ENCODE results near the gene KIAA0319L. TPM values are rescaled to one million over a fixed set of nuclear protein-coding genes. Genes with fewer than 3 reads are reported as not detected.
"Not testable (repeated sequence)": the region's sequence is repeated elsewhere in the genome, so short reads cannot be mapped to it uniquely, and the experiment has no call there.

KIAA0319L gene
- total RNA-seq, 1 donor from 2014 or later = 24.1 TPM

DNA sequence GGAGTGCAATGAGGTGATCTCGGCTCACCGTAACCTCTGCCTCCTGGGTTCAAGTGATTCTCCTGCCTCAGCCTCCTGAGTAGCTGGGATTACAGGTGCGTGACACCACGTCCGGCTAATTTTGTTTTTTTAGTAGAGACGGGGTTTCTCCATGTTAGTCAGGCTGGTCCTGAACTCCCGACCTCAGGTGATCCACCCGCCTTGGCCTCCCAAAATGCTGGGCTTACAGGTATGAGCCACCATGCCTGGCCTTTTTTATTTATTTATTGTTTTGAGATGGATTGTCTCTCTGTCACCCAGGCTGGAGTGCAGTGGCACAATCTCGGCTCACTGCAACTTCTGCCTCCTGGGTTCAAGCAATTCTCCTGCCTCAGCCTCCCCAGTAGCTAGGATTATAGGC, 24.4 kb upstream of the KIAA0319L start:
- not testable (repeated sequence) for DNase-seq (ENCODE audit: low read depth in 2 of 2)

DNA sequence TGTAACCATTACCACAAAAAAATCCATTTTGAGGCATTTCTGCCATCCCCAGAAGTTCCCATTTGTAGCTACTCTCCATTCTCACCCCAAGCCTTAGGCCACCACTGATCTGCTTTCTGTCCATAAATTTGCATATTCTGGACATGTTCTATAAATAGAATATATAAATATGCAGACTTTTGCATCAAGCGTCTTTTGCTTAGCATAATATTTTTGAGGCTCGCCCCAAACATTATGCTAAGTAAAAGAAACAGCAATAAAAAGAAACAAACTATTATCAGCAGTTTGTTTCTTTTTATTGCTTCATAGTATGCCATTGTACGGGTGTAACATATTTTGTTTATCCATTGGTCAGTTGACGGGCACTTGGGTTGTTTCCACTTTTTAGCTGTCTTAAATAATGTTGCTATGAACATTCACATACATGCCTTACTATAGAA, 23.8 kb upstream of the KIAA0319L start:
- DNase-seq (ENCODE audit: low read depth in 2 of 2) = no peak

DNA sequence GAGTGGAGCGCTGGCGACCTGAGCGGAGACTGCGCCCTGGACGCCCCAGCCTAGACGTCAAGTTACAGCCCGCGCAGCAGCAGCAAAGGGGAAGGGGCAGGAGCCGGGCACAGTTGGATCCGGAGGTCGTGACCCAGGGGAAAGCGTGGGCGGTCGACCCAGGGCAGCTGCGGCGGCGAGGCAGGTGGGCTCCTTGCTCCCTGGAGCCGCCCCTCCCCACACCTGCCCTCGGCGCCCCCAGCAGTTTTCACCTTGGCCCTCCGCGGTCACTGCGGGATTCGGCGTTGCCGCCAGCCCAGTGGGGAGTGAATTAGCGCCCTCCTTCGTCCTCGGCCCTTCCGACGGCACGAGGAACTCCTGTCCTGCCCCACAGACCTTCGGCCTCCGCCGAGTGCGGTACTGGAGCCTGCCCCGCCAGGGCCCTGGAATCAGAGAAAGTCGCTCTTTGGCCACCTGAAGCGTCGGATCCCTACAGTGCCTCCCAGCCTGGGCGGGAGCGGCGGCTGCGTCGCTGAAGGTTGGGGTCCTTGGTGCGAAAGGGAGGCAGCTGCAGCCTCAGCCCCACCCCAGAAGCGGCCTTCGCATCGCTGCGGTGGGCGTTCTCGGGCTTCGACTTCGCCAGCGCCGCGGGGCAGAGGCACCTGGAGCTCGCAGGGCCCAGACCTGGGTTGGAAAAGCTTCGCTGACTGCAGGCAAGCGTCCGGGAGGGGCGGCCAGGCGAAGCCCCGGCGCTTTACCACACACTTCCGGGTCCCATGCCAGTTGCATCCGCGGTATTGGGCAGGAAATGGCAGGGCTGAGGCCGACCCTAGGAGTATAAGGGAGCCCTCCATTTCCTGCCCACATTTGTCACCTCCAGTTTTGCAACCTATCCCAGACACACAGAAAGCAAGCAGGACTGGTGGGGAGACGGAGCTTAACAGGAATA, 20.1 kb upstream of the KIAA0319L start:
- DNase-seq (ENCODE audit: low read depth in 2 of 2) = peak; percentile 17 to 52

DNA sequence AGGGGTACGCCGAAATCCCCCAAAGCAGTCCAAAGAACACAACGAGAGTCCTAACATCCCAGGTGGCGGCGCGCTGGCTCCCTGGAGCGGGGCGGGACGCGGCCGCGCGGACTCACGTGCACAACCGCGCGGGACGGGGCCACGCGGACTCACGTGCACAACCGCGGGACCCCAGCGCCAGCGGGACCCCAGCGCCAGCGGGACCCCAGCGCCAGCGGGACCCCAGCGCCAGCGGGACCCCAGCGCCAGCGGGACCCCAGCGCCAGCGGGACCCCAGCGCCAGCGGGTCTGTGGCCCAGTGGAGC, 19.5 kb upstream of the KIAA0319L start:
- DNase-seq (ENCODE audit: low read depth in 2 of 2) = not testable (repeated sequence)

DNA sequence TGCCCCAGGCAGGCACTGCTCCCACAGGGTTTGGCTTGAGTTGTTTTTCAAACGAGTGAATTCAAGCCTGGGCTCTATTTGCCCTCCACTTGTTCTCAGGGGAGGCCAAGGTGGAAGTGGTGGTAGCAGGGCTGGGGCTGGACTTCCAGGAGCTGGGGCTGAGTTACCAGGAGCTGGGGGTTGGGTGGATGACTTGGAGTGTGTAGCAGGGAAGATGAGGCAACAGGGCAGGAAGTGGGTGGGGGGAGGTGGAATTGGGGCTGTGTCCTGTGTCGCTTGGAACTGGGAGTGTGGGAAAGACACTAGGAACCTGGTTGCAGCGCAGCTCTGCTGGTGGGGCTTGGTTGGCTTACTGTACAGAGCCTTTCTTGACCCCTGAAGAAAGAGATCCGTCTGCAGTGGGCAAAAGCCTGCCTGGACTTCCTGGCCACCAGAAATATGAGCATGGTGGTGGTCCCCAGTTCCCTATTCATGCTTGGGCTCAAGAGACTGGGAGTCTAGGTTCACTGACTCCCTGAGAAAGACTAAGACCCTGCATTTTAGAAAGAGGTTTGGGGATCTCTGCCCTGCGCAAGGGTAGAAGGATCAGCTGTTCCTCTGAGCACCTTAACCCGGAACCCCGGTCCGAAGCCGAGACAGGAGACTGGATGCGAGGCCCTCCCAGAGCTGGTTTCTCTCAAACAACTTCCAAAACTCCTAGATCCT, 19.0 kb upstream of the KIAA0319L start:
- no peak for DNase-seq (ENCODE audit: low read depth in 2 of 2)

DNA sequence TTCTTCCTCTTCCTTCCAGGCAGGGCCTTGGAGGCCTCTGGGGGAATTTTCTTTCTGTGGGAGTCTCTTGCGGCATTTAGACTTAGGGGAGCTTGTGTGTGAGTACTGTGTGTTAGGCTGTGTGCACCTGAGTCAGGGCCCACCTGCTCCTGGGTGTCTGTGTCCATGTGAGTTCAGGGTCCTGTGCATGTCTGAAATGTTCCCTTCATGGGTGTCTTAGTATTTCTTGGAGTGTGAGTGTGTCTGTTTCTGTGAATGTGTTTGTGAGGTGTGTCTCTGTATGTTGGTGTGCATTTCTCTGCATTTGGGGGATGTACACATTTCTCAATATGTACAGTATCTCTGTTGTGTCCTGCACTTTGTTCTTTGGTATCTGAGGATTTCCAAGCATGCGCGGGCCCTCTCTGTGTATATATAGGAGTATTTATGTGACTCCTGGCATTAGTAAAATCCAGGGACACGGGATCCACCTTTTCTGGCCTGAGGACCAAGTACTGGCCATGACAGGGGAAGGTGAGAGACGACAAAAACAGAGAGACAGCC, 18.3 kb upstream of the KIAA0319L start:
- DNase-seq (ENCODE audit: low read depth in 2 of 2) = no peak

DNA sequence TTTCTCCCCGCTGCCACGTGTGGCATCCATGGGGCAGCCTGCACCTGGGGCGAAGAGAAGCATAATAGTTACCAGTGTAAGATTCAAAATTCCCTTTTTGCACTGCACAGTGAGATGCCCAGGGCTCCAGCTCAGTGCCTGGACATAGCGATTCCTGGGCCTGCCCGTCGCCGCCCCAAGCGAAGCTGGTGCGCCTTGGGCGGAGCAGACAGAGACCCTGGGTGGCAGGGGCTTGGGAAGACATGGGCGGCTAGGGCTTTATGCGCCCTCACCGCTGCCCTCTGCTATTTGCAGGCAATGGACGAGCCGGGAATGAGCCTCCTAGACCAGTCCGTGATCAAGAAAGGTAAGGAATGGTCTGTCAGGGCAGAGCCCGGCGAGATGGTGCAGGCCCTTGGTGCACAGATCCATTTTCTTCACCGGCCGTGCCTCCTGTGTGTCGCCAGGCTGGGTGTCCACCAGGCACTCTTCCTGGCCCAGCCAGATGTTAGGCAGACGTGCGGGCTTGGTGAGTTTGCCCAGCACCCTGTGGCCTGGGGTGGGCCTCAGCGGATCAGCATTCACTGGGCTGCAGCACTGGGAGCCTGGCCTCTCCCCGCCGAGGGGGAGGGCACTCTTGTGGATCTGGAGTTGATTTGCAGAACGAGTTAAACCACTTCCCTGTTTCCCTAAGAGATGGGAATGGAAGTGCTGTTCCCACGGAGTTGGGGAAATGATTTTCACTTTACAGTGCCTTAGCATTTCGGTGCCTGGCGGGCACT, 17.6 kb upstream of the KIAA0319L start:
- DNase-seq (ENCODE audit: low read depth in 2 of 2) = no peak

DNA sequence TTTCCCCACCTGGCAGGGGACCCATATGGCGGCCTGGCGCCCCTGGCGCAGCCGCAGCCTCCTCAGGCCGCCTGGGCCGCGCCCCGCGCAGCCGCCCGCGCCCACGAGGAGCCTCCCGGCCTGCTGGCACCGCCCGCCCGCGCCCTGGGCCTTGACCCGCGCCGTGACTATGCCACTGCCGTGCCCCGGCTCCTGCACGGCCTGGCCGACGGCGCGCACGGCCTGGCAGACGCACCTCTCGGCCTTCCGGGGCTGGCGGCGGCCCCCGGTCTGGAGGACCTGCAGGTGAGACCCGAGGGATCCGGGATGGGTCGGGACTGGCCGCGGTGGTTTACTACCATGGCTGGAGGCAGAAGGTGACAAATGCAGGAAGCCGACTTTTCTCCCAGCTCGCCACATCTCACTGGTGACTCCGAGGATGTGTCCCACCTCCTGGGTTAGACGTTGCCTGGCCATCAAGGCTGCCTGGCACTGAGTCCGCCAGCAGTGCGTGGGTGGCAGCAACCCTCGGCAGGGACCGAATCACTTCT, 17.0 kb upstream of the KIAA0319L start:
- DNase-seq (ENCODE audit: low read depth in 2 of 2) = no peak

DNA sequence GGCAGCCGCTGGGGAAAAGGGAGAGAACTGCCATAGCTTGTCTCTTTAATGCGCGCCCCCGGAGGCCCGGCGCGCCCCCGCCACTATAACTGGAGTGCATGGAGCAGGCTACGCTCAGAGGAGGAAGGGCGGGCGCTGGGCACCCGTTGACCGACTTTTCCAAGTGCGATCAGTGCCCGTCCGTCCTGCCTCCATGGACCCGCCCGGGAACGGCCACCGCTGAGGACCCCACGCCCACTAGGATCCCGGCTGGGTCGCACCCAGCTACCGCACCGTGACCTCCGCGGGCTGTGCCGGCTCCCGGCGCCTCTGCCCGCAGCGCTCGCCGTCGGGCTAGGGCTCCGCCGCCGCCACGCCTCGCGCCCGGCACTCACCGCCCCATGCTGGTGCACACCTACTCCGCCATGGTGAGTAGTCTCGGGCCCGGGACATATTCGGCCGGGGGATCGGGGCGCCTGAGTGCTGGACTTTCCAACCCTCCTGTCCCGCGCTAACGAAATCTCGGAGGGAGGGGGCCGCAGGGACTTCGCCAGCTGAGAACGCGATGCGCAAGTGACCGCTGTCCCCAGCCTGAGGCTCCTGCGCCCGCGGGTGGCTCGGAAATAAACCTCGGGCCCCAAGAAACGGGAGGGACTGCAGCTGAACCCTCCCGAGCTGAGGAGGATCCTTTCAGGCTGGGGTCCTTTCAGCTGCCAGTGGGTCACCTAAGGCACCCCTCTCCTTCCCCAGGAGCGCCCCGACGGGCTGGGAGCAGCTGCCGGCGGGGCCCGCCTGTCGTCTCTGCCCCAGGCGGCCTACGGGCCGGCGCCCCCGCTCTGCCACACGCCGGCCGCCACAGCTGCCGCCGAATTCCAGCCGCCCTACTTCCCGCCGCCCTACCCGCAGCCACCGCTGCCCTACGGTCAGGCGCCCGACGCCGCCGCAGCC, 16.3 kb upstream of the KIAA0319L start, which contains the start of gene TFAP2E:
Gene TFAP2E (plus strand): TSS at position 117 of the 927 bp plus-strand sequence. CDS start 264 bp downstream, at position 381.
- peak; percentile 14 to 46 for DNase-seq (ENCODE audit: low read depth in 2 of 2)

DNA sequence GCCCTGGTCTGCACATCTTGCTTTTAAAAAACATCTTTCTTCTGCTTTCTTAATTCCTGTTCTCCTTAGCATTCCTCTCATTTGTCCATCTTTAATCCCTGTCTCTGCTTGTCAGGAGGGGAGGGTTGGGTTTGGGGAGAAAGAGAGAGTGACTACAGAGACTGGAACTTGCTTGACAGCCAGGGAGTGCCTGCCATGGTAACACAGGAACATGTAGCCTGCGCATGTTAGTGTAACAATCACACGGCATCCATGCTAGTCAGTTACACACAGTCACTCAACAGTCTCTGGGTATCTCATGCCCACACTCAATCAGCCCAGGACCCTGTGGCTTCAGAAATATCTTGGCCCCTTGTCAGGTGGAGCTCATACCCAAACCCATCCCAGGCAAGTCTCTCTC, 15.1 kb upstream of the KIAA0319L start:
- no peak for DNase-seq (ENCODE audit: low read depth in 2 of 2)

DNA sequence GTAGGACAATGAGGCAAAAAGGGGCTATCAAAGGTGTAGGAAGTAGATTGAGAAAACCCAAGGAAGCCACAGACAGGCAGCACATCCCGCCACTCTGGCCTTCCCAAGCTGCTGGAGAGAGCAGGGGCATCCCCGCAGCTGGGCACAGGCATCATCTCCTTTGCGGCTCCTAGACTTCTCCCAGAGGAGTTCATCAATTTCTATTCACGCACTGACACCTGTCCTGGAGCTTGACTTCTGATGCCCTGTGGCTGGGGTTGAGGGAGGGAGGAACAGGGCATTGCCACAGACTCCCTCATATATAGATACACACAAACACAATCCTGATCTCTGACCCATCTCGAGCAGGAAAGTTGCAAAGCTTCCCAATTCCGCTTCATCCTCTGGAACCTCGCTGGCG, 14.1 kb upstream of the KIAA0319L start:
- DNase-seq (ENCODE audit: low read depth in 2 of 2) = no peak

DNA sequence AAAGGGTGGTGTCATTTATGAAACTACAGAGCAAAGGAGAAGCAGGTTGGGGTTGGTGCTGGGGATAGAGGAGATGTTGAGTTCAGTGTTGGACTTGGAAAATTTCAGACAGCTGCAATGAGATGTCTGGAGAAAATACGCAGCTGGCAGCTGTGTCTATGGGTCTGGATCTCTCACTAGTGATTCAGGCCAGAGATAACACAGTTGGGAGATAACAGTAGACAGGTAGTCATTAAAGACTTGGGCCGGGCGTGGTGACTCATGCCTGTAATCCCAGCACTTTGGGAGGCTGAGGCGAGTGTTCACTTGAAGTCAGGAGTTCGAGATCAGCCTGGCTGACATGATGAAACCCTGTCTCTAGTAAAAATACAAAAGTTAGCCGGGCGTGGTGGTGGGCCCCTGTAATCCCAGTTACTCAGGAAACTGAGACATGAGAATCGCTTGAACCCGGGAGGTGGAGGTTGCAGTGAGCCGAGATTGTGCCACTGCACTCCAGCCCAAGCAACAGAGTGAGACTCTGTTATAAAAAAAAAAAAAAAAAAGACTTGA, 13.5 kb upstream of the KIAA0319L start:
- DNase-seq (ENCODE audit: low read depth in 2 of 2) = no peak

DNA sequence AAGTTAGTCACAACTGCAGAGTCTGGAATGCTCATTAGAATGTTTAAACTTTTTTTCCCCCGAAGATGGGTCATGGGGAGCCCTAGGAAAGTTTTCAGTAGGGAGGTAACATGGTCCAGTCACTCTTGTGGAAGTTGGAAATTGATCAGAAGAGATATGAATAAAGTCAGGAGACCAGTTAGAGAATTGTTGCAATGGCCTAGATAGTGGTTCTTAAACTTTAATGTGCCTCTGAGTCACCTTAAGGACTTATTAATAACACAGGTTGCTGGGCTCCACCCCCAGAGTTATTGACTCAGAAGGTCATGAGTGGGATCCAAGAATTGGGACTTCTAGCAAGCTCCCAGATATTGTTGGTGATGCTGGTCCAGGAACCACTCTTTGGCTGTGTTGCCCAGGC, 12.7 kb upstream of the KIAA0319L start:
- DNase-seq (ENCODE audit: low read depth in 2 of 2) = no peak

DNA sequence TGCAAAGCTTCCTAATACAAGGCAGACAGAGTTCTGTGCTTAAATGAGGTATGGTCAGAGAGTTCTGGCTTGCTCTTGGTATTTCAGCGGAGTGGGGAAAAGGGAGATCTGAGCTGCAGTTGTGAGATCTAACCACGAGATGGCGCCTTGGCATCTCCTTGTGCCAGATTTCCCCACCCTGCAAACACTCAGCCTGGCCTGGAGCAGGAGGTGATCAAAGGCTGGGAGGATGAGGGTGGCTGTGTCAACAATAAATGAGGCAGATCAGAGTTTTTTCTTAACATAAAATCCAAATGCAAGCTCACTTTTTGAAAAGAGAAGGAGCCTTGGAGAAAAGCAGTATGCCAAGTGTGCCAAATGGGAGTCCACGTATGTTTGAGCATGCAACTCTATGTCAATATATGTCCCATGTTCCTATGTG, 11.8 kb upstream of the KIAA0319L start:
- peak; percentile 42 to 66 for DNase-seq (ENCODE audit: low read depth in 2 of 2)

DNA sequence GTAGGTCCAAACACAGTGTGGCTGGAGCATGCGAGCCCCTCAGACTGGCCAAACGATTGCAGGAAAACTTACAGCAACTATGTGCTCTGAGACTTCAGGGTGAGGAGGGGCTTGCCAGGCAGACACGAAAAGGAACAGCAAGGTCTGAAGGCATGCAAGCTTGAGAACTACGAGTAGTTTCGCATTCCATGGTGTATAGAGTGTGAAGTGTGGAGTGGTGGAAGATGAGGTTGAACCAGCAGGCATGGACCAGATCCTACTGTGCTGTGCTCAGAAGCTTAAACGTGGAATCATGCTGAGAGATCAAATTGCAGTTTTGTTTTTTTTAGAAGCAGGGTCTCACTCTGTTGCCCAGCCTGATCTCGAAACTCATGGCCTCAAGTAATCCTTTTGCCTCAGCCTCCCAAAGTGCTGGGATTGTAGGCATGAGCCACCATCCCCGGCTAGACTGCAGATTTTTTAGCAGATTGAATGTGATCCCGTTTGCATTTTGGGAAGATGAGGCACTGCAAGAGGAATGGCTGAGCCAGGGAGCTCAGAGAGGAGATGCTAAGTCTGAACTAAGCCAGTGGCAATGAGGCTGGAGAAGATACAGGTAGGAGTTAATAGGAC, 10.8 kb upstream of the KIAA0319L start:
- DNase-seq (ENCODE audit: low read depth in 2 of 2) = no peak

DNA sequence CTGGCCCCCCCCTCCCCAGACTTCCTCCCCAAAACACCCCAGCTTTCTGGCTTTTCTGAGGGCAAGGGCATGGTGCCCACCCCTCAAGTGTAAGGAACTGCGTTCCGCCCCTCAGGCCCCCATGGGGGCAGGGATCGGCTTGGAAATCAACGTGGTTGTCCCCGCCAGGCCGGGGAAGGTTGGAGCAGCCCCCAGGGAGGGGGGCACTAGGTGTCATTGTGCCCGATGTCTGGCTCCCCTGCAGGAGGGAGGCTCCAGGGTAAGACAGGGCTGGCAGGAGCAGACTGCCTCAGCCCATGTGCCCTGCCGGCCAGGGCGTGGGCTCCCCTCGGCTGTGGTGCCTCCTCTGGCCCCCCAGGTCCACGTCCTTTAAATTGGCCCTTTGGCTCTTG, 8.5 kb upstream of the KIAA0319L start:
- no peak for DNase-seq (ENCODE audit: low read depth in 2 of 2)

DNA sequence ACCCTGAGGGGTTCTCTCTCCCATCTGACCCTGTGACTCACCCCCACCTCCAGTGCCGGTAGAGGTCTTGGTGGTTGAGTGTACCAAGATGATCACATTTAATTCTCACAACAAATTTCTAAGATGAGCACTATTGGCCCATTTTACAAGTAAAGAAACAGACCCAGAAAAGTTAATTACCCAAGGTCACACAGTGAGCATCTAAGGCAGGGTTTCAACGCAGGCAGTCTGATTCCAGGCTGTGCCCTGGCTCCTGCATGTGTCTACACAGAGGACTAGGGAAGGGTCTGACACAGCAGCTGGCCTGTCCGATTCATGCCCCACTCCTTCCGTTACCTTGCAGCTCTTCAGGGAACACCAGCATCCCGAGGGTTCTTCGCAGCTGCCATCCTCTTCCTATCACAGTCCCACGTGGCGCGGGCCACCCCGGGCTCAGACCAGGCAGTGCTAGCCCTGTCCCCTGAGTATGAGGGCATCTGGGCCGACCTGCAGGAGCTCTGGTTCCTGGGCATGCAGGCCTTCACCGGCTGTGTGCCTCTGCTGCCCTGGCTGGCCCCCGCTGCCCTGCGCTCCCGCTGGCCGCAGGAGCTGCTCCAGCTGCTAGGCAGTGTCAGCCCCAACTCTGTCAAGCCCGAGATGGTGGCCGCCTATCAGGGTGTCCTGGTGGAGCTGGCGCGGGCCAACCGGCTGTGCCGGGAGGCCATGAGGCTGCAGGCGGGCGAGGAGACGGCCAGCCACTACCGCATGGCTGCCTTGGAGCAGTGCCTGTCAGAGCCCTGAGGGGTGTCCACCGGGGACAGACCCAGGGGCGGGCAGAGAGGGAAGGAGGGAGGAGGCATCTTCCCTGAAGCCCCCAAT, 7.9 kb upstream of the KIAA0319L start:
- DNase-seq (ENCODE audit: low read depth in 2 of 2) = no peak

DNA sequence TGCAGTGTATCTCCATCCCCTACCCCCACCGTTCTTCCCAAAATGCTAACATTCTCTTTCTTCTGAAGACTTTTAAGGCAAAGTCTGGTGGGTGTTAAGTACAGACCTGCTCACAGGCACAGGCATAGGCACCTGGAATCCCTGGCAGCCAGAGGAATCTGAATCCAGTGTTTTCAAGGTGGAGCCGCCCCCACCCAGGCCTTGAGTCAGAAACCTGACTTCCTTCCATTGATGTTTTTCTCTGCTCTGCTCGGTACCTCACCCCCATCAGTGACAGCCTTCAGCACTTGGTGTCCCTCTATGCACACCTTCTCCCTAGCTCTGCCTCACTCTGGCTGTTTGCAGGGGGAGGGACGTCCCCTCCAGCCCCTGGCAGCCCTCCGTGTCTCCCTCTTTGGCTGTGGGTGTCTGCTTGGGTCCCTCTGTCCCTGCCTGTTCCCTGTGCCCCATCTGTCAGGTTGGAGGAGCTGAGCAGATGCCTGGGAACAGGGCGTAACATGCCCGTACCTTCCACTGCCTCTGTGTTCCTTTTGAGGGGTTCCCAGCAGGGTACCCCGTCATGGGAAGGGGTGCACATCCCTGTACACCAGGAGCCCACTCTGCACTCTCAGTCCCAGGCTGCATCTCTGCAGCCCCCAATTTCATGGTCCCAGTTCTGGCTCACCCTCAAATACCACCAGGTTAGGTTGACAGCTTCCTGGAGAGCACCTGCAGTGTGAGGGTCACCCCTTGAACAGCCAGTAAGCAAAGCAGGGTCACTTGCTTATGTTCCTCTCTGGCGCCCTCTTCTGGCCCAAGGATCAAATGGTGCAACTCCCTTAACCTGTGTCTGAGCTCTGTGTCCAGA, 7.1 kb upstream of the KIAA0319L start:
- peak; percentile 61 to 80 for DNase-seq (ENCODE audit: low read depth in 2 of 2)

All from dermis microvascular lymphatic vessel endothelial cell (primary cell).